ENCODE results near the gene GMEB2.
"Not testable (repeated sequence)": the region's sequence is repeated elsewhere in the genome, so short reads cannot be mapped to it uniquely, and the experiment has no call there.

The GMEB2 gene

GRCh38 chr20:63568170-63568981, 58.5 kb downstream of the GMEB2 start:
- DNase-seq = no peak

- peak; percentile 47 for DNase-seq
These were observed 59.3 kb downstream of the GMEB2 start for GRCh38 chr20:63567386-63568169.

GRCh38 chr20:63567136-63567385, 59.8 kb downstream of the GMEB2 start:
- DNase-seq = peak; percentile 23

- no peak for DNase-seq
These were observed 60.3 kb downstream of the GMEB2 start for GRCh38 chr20:63566395-63567135.

- no peak for DNase-seq
These were observed 61.1 kb downstream of the GMEB2 start for GRCh38 chr20:63565699-63566335.

GRCh38 chr20:63565021-63565698, 61.7 kb downstream of the GMEB2 start:
- no peak for DNase-seq

GRCh38 chr20:63564036-63564810, 62.7 kb downstream of the GMEB2 start:
- DNase-seq = no peak

- no peak for DNase-seq
These were observed 63.5 kb downstream of the GMEB2 start for GRCh38 chr20:63563225-63563935.

GRCh38 chr20:63562461-63563224, 64.3 kb downstream of the GMEB2 start:
- DNase-seq = no peak

- no peak for DNase-seq
These were observed 65.1 kb downstream of the GMEB2 start for GRCh38 chr20:63561624-63562396.

GRCh38 chr20:63560856-63561609, 65.9 kb downstream of the GMEB2 start:
- no peak for DNase-seq

GRCh38 chr20:63560333-63560805, 66.5 kb downstream of the GMEB2 start:
- DNase-seq = no peak

GRCh38 chr20:63559485-63560332, 67.2 kb downstream of the GMEB2 start:
- not testable (repeated sequence) for DNase-seq

GRCh38 chr20:63558804-63559484, 68.0 kb downstream of the GMEB2 start:
- DNase-seq = no peak

GRCh38 chr20:63557481-63557891, 69.4 kb downstream of the GMEB2 start:
- no peak for DNase-seq

GRCh38 chr20:63556873-63557478, 69.9 kb downstream of the GMEB2 start:
- no peak for DNase-seq
